OCI-LY1 (cell line): ENCODE results near the gene NEAT1.

Experiments used
- H2AFZ ChIP-seq: fragments of 200-600 bp; sonication (generic), shearing (Covaris generic); 2 replicates; pipeline ENCODE4 v1.6.0; 2014; ENCODE audit warnings: antibody characterized with exemption, mild to moderate bottlenecking, low read length
- H3F3A ChIP-seq: fragments of 200-600 bp; sonication (generic), shearing (Covaris generic); 2 replicates; pipeline ENCODE4 v1.6.0; 2014; ENCODE audit warnings: mild to moderate bottlenecking, antibody characterized with exemption, low read length, moderate library complexity; ENCODE audit not compliant: insufficient read depth
- H3K27ac ChIP-seq: fragments of 200-600 bp; sonication (generic); 2 replicates; pipeline ENCODE4 v1.5.1; 2014; ENCODE audit warnings: low read length, mixed run types, mild to moderate bottlenecking, low read depth; ENCODE audit not compliant: poor library complexity, severe bottlenecking
- H3K27me3 ChIP-seq: fragments of 200-600 bp; sonication (generic); 2 replicates; pipeline ENCODE4 v1.6.0; 2014; ENCODE audit warnings: antibody characterized with exemption, mild to moderate bottlenecking, low read length, moderate library complexity; ENCODE audit not compliant: insufficient read depth
- H3K36me3 ChIP-seq: fragments of 200-600 bp; sonication (generic); 2 replicates; pipeline ENCODE4 v1.6.1; 2014; ENCODE audit warnings: mild to moderate bottlenecking, antibody characterized with exemption, low read length, moderate library complexity, mixed read lengths; ENCODE audit not compliant: insufficient read depth
- H3K4me1 ChIP-seq: fragments of 200-600 bp; sonication (generic); 2 replicates; pipeline ENCODE4 v1.5.1; 2014; ENCODE audit warnings: mild to moderate bottlenecking, low read length, moderate library complexity; ENCODE audit not compliant: insufficient read depth, severe bottlenecking
- H3K4me2 ChIP-seq: fragments of 200-600 bp; sonication (generic), shearing (Covaris generic); 2 replicates; pipeline ENCODE4 v1.6.1; 2014; ENCODE audit warnings: low read length
- H3K4me3 ChIP-seq: fragments of 200-600 bp; sonication (generic); 2 replicates; pipeline ENCODE4 v1.5.1; 2014; ENCODE audit warnings: low read length, low read depth, mild to moderate bottlenecking, mixed read lengths; ENCODE audit not compliant: poor library complexity, severe bottlenecking
- H3K79me2 ChIP-seq: fragments of 200-600 bp; shearing (Covaris generic); 2 replicates; pipeline ENCODE4 v1.6.1; 2016; ENCODE audit warnings: mixed run types, low read length, mixed read lengths; ENCODE audit not compliant: insufficient read depth
- H3K9ac ChIP-seq: fragments of 200-600 bp; sonication (generic), shearing (Covaris generic); 2 replicates; pipeline ENCODE4 v1.6.1; 2014; ENCODE audit warnings: mild to moderate bottlenecking, low read length, mixed read lengths
- H3K9me2 ChIP-seq: fragments of 200-600 bp; sonication (generic), shearing (Covaris generic); 2 replicates; pipeline ENCODE4 v1.6.1; 2014; ENCODE audit warnings: low read depth, mild to moderate bottlenecking, low read length, mixed read lengths
- H3K9me3 ChIP-seq: fragments of 200-600 bp; shearing (Covaris generic); 2 replicates; pipeline ENCODE4 v1.6.1; 2014; ENCODE audit warnings: low read length, mixed read lengths
- H4K20me1 ChIP-seq: fragments of 200-600 bp; sonication (generic), shearing (Covaris generic); 2 replicates; pipeline ENCODE4 v1.6.0; 2016; ENCODE audit warnings: mild to moderate bottlenecking, low read length; ENCODE audit not compliant: insufficient read depth
- EZH2 ChIP-seq: fragments of 200-600 bp; sonication (generic), shearing (Covaris generic); IDR thresholded peaks from 2 replicates; pipeline ENCODE4 v1.8.0; 2017; ENCODE audit warnings: borderline replicate concordance, mixed run types, mild to moderate bottlenecking, antibody characterized with exemption, low read length, moderate library complexity, mixed read lengths
- TF ChIP-seq, protein P1 (sequence below): fragments of 200-600 bp; sonication (generic), shearing (Covaris generic); IDR thresholded peaks from 2 replicates; pipeline ENCODE4 v1.5.1; 2017; ENCODE audit warnings: mild to moderate bottlenecking, antibody characterized with exemption, low read length, moderate library complexity, mixed read lengths

NEAT1 gene

DNA sequence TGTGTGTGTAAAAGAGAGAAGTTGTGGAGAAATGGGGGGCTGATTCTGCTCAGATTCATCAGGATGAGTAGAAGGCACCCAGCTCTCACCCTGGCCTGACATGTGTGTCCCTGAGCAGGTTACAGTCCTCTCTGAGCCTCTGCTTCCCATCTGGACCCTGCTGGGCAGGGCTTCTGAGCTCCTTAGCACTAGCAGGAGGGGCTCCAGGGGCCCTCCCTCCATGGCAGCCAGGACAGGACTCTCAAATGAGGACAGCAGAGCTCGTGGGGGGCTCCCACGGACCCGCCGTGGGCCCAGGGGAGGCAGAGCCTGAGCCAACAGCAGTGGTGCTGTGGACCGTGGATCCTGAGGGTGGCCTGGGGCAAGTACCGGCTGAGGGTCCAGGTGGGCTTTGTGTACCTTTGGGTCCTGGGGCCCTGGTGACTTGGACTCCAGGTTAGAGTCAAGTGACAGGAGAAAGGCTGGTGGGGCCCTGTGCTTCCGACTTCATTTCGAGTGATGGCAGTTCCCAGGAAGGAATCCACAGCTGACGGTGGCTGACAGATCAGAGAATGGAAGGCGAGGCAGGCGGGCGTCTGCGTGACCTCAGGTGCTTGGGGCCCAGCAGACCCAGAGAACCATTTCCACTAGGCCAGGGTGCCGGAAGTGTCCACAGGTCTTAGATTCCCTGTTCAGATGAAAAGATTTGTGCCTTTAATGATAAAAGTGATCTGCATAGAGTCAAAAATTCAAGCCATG, 21.9 kb downstream of the NEAT1 start:
- Histone ChIP-seq H3F3A (no peaks in the 10 kb centered on the region), H3K9ac (peak overlapping the region; percentile 49; the same call in 1 of the 2 replicates), H3K27ac (peak overlapping the region; percentile 94), H4K20me1 (no peaks in the 10 kb centered on the region), H3K4me3 (no peak overlapping the region), H2AFZ (no peak overlapping the region), H3K9me3 (no peaks in the 10 kb centered on the region), H3K4me2 (no peak overlapping the region; the same call in 1 of the 2 replicates), H3K4me1 (peaks cover 57% of the 10 kb centered on the region), H3K9me2 (no peaks in the 10 kb centered on the region), H3K79me2 (no peaks in the 10 kb centered on the region), H3K36me3 (peaks cover 17% of the 10 kb centered on the region; the same call in 1 of the 2 replicates), H3K27me3 (no peaks in the 10 kb centered on the region)
- TF ChIP-seq, protein P1, sequence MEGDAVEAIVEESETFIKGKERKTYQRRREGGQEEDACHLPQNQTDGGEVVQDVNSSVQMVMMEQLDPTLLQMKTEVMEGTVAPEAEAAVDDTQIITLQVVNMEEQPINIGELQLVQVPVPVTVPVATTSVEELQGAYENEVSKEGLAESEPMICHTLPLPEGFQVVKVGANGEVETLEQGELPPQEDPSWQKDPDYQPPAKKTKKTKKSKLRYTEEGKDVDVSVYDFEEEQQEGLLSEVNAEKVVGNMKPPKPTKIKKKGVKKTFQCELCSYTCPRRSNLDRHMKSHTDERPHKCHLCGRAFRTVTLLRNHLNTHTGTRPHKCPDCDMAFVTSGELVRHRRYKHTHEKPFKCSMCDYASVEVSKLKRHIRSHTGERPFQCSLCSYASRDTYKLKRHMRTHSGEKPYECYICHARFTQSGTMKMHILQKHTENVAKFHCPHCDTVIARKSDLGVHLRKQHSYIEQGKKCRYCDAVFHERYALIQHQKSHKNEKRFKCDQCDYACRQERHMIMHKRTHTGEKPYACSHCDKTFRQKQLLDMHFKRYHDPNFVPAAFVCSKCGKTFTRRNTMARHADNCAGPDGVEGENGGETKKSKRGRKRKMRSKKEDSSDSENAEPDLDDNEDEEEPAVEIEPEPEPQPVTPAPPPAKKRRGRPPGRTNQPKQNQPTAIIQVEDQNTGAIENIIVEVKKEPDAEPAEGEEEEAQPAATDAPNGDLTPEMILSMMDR: no peak
- no peak for TF ChIP-seq EZH2

DNA sequence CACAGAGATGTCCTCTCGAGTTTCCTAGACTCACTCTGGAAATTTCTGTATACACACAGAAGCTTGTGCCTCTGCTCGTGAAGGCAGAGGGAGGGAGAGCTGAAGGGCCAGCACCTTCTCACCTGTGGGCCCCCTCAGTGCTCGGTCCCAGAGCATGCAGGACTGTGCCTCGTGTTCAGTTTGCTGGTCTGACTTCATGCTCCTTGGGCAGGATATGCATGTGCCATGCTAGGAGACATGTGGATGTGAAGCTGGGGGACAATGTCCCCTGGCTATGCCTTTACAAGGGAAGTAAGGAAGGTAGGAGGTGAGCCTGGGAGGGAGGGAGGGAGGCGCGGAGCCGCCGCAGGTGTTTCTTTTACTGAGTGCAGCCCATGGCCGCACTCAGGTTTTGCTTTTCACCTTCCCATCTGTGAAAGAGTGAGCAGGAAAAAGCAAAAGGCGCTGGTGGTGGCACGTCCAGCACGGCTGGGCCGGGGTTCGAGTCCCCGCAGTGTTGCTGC, 22.6 kb downstream of the NEAT1 start:
- Histone ChIP-seq H3K27ac (peak overlapping the region; percentile 94), H3K4me3 (no peak overlapping the region), H3K4me1 (peaks cover 51% of the 10 kb centered on the region), H2AFZ (no peak overlapping the region), H3K36me3 (peaks cover 17% of the 10 kb centered on the region; the same call in 1 of the 2 replicates), H3K79me2 (no peaks in the 10 kb centered on the region), H3F3A (no peaks in the 10 kb centered on the region), H3K9me3 (no peaks in the 10 kb centered on the region), H3K4me2 (no peak overlapping the region), H3K9me2 (no peaks in the 10 kb centered on the region), H3K27me3 (no peaks in the 10 kb centered on the region), H3K9ac (no peak overlapping the region), H4K20me1 (no peaks in the 10 kb centered on the region)
- no peak for TF ChIP-seq EZH2
- TF ChIP-seq, protein P1: no peak

DNA sequence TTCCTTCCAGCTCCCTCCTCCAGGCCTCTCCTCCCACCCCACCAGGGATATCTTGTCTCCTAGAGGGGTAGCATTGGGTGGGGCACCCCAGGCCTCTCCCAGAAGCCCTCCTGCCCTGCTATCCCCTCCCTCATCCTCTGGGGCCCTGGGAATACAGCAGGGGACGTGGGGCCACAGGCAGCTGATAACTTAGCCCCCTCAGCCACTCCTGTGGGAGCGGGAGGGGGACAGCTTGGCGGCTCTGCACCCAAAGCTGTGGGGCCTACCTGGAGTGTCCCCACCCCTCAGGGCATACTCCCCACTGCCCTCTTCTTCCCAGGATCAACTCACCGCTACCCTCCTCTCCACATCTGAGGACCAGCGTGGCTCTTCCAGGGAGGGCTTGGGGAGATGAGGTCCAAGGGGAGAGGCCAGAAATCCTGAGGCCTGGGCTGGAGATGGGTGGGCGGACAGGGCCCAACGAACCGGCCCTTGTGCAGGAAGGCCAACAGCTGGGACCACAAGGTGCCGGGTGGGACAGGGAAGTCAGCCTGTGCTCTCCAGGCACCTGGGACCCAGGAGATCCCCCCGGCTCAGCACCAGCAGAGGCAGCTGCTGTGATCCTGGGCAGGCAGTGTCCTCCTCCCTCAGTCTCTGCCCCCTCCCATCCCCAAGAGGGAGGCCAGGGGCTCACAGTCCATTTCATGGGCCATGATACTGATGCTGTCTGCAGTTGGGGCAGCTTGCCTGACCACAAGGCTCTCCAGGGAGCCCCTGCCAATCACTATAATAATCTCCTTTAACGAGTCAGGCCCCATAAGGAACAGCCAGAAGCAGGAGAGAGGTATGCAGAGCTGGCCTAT, 23.2 kb downstream of the NEAT1 start:
- Histone ChIP-seq H3K9me2 (no peaks in the 10 kb centered on the region), H3K9me3 (no peaks in the 10 kb centered on the region), H3K4me1 (peaks cover 44% of the 10 kb centered on the region), H3K9ac (no peak overlapping the region), H2AFZ (no peak overlapping the region), H4K20me1 (no peaks in the 10 kb centered on the region), H3K36me3 (peaks cover 17% of the 10 kb centered on the region; the same call in 1 of the 2 replicates), H3K4me3 (no peak overlapping the region), H3K79me2 (no peaks in the 10 kb centered on the region), H3K27me3 (no peaks in the 10 kb centered on the region), H3K4me2 (no peak overlapping the region), H3F3A (no peaks in the 10 kb centered on the region), H3K27ac (peak overlapping the region; percentile 94)
- TF ChIP-seq, protein P1: no peak
- no peak for TF ChIP-seq EZH2
